Measurements from ENCODE around the gene RUNX1.

The RUNX1 gene

GRCh38 chr21:34869545-34869944 lies 179.6 kb downstream of the RUNX1 start:
- CTCF ChIA-PET, result no interaction called here
- DNase-seq (ENCODE audit: extremely low spot score), result no peak
- POLR2A ChIA-PET, result no interaction called here
- TF ChIP-seq NFRKB (IDR thresholded peaks at IDR 0.05), result no peak

- CTCF ChIA-PET, result interaction anchor here (1.1 to 1.4 kb wide), 2 partner anchors 10 to 22 kb away, joined by 3 to 4 read pairs; no protein-coding TSS in a partner anchor
- DNase-seq (ENCODE audit: extremely low spot score), result no peak
- TF ChIP-seq FOXK2 (IDR thresholded peaks at IDR 0.05), result no peak
- TF ChIP-seq FOXM1 (IDR thresholded peaks at IDR 0.05; ENCODE audit: borderline replicate concordance), result no peak
- TF ChIP-seq HDGF (IDR thresholded peaks at IDR 0.05; ENCODE audit: borderline replicate concordance), result no peak
- TF ChIP-seq TARDBP (IDR thresholded peaks at IDR 0.05), result no peak
- TF ChIP-seq ARNT (IDR thresholded peaks at IDR 0.05), result no peak
- no peak for TF ChIP-seq ELF4 (IDR thresholded peaks at IDR 0.05)
- no peak for TF ChIP-seq NFRKB (IDR thresholded peaks at IDR 0.05)
- TF ChIP-seq L3MBTL2 (conservative IDR thresholded peaks at IDR 0.05), result no peak
- TF ChIP-seq BHLHE40 (IDR thresholded peaks at IDR 0.05; ENCODE audit: borderline replicate concordance), result no peak
- POLR2A ChIA-PET, result interaction anchor here (1.4 kb wide), 1 partner anchor 21 kb away, joined by 3 read pairs; no protein-coding TSS in a partner anchor
These were observed 181.3 kb downstream of the RUNX1 start for GRCh38 chr21:34867785-34868184.

DNA sequence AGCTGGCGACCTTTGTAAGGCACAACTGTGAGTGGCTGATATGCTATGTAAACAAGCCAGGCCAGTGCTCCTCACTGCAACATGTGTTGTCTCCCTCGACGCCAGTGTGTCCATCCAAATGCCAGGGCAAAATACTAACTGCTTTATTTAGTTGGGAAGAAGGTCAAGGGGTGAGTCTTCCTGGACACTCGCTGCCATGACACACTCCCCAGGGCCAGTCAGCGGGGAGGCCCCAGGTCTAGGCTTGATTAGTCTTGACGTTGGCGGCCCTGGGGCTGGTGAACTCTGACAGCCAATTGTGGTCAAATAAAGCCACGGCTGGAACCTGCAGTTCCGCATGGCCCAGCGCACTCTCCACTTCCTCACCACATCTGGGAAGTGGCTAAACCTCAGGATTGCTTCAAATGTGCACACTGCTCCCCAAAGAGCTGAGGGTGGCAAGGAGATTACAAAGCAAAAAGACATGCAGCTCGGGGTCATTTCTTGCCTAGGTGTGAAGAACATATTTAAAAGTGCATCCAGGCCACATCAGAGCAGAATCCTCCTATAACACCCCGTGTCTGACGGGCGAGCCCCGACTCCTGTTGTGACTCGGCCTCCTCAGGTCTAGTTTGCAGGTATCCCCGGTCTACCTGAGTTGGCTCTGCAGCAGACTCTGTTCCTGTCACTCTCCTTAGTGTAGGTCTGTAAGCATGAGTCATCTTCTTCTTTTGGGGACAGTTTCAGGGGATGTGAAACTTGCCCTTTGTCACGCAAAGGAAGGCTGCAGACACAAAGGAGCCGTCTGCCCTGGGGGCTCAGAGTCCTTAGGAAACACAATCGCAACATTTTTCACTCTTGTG lies 183.5 kb downstream of the RUNX1 start:
- POLR2A ChIA-PET, result no interaction called here

GRCh38 chr21:34864370-34865149 lies 184.5 kb downstream of the RUNX1 start:
- TF ChIP-seq ZNF384 (IDR thresholded peaks at IDR 0.05), result no peak
- TF ChIP-seq TARDBP (IDR thresholded peaks at IDR 0.05), result no peak
- no peak for TF ChIP-seq BHLHE40 (IDR thresholded peaks at IDR 0.05; ENCODE audit: borderline replicate concordance)
- DNase-seq (ENCODE audit: extremely low spot score), result no peak
- POLR2A ChIA-PET, result no interaction called here
- CTCF ChIA-PET, result no interaction called here

More for the DNA sequence above, 183.5 kb downstream of the RUNX1 start:
- CTCF ChIA-PET, result no interaction called here
- TF ChIP-seq L3MBTL2 (conservative IDR thresholded peaks at IDR 0.05) (no peak; the same call in 1 of the 2 replicates), TARDBP (IDR thresholded peaks at IDR 0.05) (no peak), ZNF384 (IDR thresholded peaks at IDR 0.05) (no peak), SUZ12 (IDR thresholded peaks at IDR 0.05) (no peak)
- no peak for DNase-seq (ENCODE audit: extremely low spot score)

GRCh38 chr21:34862951-34863350 lies 186.2 kb downstream of the RUNX1 start:
- DNase-seq (ENCODE audit: extremely low spot score), result no peak
- ChIA-PET CTCF (no interaction called here), POLR2A (no interaction called here)
- TF ChIP-seq ELF4 (IDR thresholded peaks at IDR 0.05) (no peak), ARNT (IDR thresholded peaks at IDR 0.05) (no peak), SUZ12 (IDR thresholded peaks at IDR 0.05) (no peak), SP1 (IDR thresholded peaks at IDR 0.05) (no peak)

- TF ChIP-seq ELF4 (IDR thresholded peaks at IDR 0.05), result no peak
- no peak for TF ChIP-seq FOXK2 (IDR thresholded peaks at IDR 0.05)
- TF ChIP-seq LEF1 (IDR thresholded peaks at IDR 0.05; ENCODE audit: borderline replicate concordance), result no peak
- no peak for TF ChIP-seq NFRKB (IDR thresholded peaks at IDR 0.05)
- TF ChIP-seq L3MBTL2 (conservative IDR thresholded peaks at IDR 0.05), result no peak
- TF ChIP-seq TARDBP (IDR thresholded peaks at IDR 0.05), result no peak
- TF ChIP-seq FOXA1 (IDR thresholded peaks at IDR 0.05), result no peak
- no peak for TF ChIP-seq SP1 (IDR thresholded peaks at IDR 0.05)
- no peak for TF ChIP-seq FOXM1 (IDR thresholded peaks at IDR 0.05; ENCODE audit: borderline replicate concordance)
- no peak for TF ChIP-seq ARNT (IDR thresholded peaks at IDR 0.05)
- TF ChIP-seq HDGF (IDR thresholded peaks at IDR 0.05; ENCODE audit: borderline replicate concordance), result no peak
- TF ChIP-seq PKNOX1 (IDR thresholded peaks at IDR 0.05), result no peak
- no peak for TF ChIP-seq ZNF384 (IDR thresholded peaks at IDR 0.05)
- CTCF ChIA-PET, result no interaction called here
- DNase-seq (ENCODE audit: extremely low spot score), result no peak
- POLR2A ChIA-PET, result no interaction called here
These were observed 187.8 kb downstream of the RUNX1 start for GRCh38 chr21:34861258-34861657.

- ChIA-PET POLR2A (no interaction called here), CTCF (no interaction called here)
- no peak for DNase-seq (ENCODE audit: extremely low spot score)
- TF ChIP-seq L3MBTL2 (conservative IDR thresholded peaks at IDR 0.05) (no peak), ARNT (IDR thresholded peaks at IDR 0.05) (no peak), FOXA1 (IDR thresholded peaks at IDR 0.05) (no peak), FOXK2 (IDR thresholded peaks at IDR 0.05) (no peak), ZNF384 (IDR thresholded peaks at IDR 0.05) (no peak), ELF4 (IDR thresholded peaks at IDR 0.05) (no peak), HDGF (IDR thresholded peaks at IDR 0.05; ENCODE audit: borderline replicate concordance) (no peak), LEF1 (IDR thresholded peaks at IDR 0.05; ENCODE audit: borderline replicate concordance) (no peak), FOXM1 (IDR thresholded peaks at IDR 0.05; ENCODE audit: borderline replicate concordance) (no peak)
These were observed 189.0 kb downstream of the RUNX1 start for GRCh38 chr21:34859976-34860653.

All from HEK293T (cell line).